WI38 (cell line): ENCODE results near the gene CRTAP.
"Not testable (repeated sequence)": the region's sequence is repeated elsewhere in the genome, so short reads cannot be mapped to it uniquely, and the experiment has no call there.

Experiments used
- H3K4me3 ChIP-seq: 2 replicates; pipeline ENCODE4 v1.5.1; 2011; ENCODE audit warnings: low read depth, mild to moderate bottlenecking, control low read depth, low read length
- TF ChIP-seq, protein P1 (sequence below): IDR thresholded peaks from 2 replicates; pipeline ENCODE4 v1.5.1; 2012; ENCODE audit warnings: low read depth, mild to moderate bottlenecking, control low read depth, low read length

The CRTAP gene

DNA sequence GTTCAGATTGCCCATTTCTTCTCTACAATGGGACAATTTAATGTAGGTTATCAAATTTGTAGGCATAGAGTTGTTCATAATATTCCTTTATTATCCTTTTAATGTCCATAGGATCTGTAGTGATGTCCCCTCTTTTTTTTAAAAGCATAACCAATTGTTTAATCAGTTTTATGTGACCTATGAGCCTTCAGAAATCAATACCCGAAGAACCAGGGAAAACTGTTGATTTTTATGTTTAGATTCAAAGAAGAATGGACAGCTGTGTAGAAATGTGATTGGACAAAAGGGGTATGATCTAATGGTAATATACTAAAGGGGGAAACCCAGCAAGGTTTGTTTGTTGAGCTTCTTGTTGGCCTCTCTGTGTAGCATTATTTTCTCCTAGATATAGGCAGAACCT is 65.3 kb downstream of the CRTAP start:
- TF ChIP-seq, protein P1, sequence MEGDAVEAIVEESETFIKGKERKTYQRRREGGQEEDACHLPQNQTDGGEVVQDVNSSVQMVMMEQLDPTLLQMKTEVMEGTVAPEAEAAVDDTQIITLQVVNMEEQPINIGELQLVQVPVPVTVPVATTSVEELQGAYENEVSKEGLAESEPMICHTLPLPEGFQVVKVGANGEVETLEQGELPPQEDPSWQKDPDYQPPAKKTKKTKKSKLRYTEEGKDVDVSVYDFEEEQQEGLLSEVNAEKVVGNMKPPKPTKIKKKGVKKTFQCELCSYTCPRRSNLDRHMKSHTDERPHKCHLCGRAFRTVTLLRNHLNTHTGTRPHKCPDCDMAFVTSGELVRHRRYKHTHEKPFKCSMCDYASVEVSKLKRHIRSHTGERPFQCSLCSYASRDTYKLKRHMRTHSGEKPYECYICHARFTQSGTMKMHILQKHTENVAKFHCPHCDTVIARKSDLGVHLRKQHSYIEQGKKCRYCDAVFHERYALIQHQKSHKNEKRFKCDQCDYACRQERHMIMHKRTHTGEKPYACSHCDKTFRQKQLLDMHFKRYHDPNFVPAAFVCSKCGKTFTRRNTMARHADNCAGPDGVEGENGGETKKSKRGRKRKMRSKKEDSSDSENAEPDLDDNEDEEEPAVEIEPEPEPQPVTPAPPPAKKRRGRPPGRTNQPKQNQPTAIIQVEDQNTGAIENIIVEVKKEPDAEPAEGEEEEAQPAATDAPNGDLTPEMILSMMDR: no peak
- H3K4me3 ChIP-seq: no peak overlapping the region

GRCh38 chr3:33181229-33181628 is 67.4 kb downstream of the CRTAP start:
- TF ChIP-seq, protein P1: no peak
- no peak overlapping the region for H3K4me3 ChIP-seq

DNA sequence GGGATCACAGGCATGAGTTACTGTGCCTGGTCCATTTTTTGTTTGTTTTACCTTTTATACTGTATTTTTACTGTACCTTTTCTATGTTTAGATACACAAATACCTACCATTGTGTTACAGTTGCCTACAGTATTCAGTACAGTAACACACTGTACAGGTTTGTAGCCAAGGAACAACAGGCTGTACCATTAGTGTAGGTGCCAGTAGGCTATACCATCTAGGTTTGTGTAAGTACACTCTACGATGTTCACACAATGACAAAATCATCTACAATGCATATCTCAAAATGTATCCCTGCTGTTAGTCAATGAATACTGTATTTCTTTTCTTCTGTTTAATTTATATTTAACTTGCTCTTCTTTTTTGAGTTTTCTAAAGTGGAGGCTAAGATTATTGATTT is 67.8 kb downstream of the CRTAP start:
- not testable (repeated sequence) for H3K4me3 ChIP-seq

DNA sequence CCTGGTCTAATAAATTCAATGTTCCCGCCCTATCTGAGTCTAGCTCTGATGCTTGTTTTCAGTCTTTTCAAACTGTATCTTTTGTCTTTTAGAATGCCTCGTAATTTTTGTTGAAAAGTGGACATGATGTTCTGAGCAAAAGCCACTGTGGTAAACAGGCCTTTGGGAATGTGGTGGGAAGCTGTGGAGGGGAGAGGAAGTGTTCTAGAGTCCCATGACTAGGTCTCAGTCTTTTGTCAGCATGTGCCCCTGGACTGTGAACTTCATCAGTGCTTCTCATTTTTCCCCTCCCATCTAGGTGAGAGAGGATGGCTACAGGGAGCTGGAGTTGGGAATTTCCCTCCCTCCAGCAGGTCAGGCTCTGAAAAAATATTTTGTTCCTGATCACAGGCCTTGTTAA is 71.0 kb downstream of the CRTAP start:
- H3K4me3 ChIP-seq: no peak overlapping the region
- TF ChIP-seq, protein P1: no peak

DNA sequence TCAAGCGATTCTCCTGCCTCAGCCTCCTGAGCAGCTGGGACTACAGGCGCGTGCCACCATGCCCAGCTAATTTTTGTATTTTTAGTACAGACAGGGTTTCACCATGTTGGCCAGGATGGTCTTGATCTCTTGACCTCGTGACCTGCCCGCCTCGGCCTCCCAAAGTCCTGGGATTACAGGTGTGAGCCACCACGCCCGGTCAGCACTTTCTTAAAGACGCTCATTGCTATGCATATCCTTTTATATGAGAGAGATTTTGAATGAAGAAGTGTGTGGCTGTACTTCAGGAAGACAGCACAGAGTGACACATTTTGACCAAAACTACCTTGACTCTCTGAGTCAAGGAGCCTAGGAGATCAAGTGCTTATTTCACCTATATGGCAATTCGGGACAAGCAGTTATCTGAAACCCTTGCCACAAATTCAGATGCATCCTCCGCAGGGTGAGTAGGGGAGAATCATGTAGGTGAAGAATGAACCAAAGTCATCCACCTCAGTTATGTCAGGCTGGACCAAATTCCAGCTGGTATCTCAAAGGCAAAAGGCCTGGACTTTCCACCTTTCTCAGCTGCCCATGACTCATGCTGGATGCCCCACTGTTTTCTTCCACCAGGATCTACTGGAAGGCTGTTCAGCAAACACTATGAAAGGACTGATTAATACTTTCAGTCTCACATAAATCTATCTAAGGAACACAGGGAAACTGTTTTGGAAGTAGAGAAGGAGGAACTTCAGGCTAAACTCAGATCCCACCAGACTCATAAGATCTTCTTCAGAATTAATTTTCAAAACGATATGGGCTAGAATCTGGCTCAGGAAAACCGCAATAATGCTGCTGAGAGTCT is 72.9 kb downstream of the CRTAP start:
- H3K4me3 ChIP-seq: no peak overlapping the region
- TF ChIP-seq, protein P1: no peak

GRCh38 chr3:33187368-33187634 is 73.5 kb downstream of the CRTAP start:
- no peak overlapping the region for H3K4me3 ChIP-seq
- TF ChIP-seq, protein P1: no peak

DNA sequence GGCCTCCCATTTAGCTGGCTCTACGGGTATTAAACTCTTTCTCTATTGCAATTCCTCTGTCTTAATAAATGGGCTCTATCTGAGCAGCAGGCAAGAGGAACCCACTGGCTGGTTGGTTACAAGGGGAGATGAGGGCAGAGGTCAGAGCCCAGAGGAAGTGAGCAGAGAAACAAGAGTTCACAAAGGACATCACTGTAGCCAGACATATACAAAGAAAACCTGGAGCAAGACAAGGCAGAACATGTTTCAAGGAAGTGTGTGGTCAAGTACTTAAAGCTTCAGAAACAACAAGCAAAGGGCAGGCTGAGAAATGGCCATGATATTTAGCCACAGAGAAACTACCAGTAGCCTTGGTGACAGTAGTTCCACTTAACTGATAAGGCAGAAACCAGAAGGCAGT is 80.5 kb downstream of the CRTAP start:
- TF ChIP-seq, protein P1: no peak
- H3K4me3 ChIP-seq: no peak overlapping the region

GRCh38 chr3:33196538-33196937 is 82.7 kb downstream of the CRTAP start:
- TF ChIP-seq, protein P1: no peak
- H3K4me3 ChIP-seq: no peak overlapping the region
